Nephron (organoid): ENCODE results near the gene PKNOX2.

Source experiments
- H3K27ac Mint-ChIP-seq, 3 experiments: 2 replicates each; pipeline ENCODE4 v1.8.0; 2020; ENCODE audit warnings: mixed read lengths in 3 of 3, mild to moderate bottlenecking in 2 of 3, moderate library complexity in 1 of 3
- H3K27me3 Mint-ChIP-seq: 2 replicates; pipeline ENCODE4 v1.8.0; 2021; ENCODE audit warnings: low read depth, mild to moderate bottlenecking, moderate library complexity, mixed read lengths
- H3K36me3 Mint-ChIP-seq: 2 replicates; pipeline ENCODE4 v1.8.0; 2020; ENCODE audit warnings: low read depth, mixed read lengths
- H3K4me1 Mint-ChIP-seq: 2 replicates; pipeline ENCODE4 v1.8.0; 2020; ENCODE audit warnings: mixed read lengths
- H3K4me3 Mint-ChIP-seq, 3 experiments: 2 replicates each; pipeline ENCODE4 v1.8.0; 2020; ENCODE audit warnings: mild to moderate bottlenecking in 3 of 3, mixed read lengths in 3 of 3, moderate library complexity in 2 of 3
- H3K9me3 Mint-ChIP-seq: 2 replicates; pipeline ENCODE4 v1.8.0; 2020; ENCODE audit warnings: mixed read lengths
- CTCF ChIP-seq, 3 experiments: fragments of 200-600 bp; sonication (generic); IDR thresholded peaks; one replicate each; pipeline ENCODE4 v1.5.0; 2021; ENCODE audit warnings: antibody characterized with exemption in 3 of 3; ENCODE audit not compliant: unreplicated experiment in 3 of 3

Gene PKNOX2

GRCh38 chr11:125175166-125175565 is 10.6 kb downstream of the PKNOX2 start:
- Mint-ChIP-seq H3K4me3 (no peak overlapping the region), H3K27ac (peak overlapping the region in 2 of 3 experiments; percentile 28 to 67), H3K4me1 (peaks cover 89% of the 10 kb centered on the region), H3K36me3 (peaks cover 8% of the 10 kb centered on the region), H3K27me3 (peaks cover 4% of the 10 kb centered on the region), H3K9me3 (no peaks in the 10 kb centered on the region)
- TF ChIP-seq CTCF (IDR thresholded peaks at IDR 0.05; ENCODE audit: unreplicated experiment in 3 of 3) = no peak

GRCh38 chr11:125175896-125176575 is 11.5 kb downstream of the PKNOX2 start:
- Mint-ChIP-seq H3K27me3 (peaks cover 4% of the 10 kb centered on the region), H3K4me3 (peak overlapping the region in 1 of 3 experiments; percentile 14), H3K27ac (peak overlapping the region; percentile 20 to 67 (median 48)), H3K36me3 (peaks cover 9% of the 10 kb centered on the region), H3K4me1 (peaks cover 89% of the 10 kb centered on the region), H3K9me3 (no peaks in the 10 kb centered on the region)
- TF ChIP-seq CTCF (IDR thresholded peaks at IDR 0.05; ENCODE audit: unreplicated experiment in 3 of 3) = no peak

GRCh38 chr11:125176866-125177265 is 12.3 kb downstream of the PKNOX2 start:
- H3K9me3 Mint-ChIP-seq = no peaks in the 10 kb centered on the region
- TF ChIP-seq CTCF (IDR thresholded peaks at IDR 0.05; ENCODE audit: unreplicated experiment in 3 of 3) = no peak
- peak overlapping the region; percentile 17 to 77 (median 25) for H3K27ac Mint-ChIP-seq
- peaks cover 9% of the 10 kb centered on the region for H3K36me3 Mint-ChIP-seq
- peaks cover 87% of the 10 kb centered on the region for H3K4me1 Mint-ChIP-seq
- peak overlapping the region in 1 of 3 experiments; percentile 17 for H3K4me3 Mint-ChIP-seq
- peaks cover 4% of the 10 kb centered on the region for H3K27me3 Mint-ChIP-seq

- H3K4me3 Mint-ChIP-seq = no peak overlapping the region
- peaks cover 87% of the 10 kb centered on the region for H3K4me1 Mint-ChIP-seq
- H3K9me3 Mint-ChIP-seq = no peaks in the 10 kb centered on the region
- H3K36me3 Mint-ChIP-seq = peaks cover 9% of the 10 kb centered on the region
- no peak for TF ChIP-seq CTCF (IDR thresholded peaks at IDR 0.05; ENCODE audit: unreplicated experiment in 3 of 3)
- H3K27me3 Mint-ChIP-seq = peaks cover 4% of the 10 kb centered on the region
- H3K27ac Mint-ChIP-seq = peak overlapping the region; percentile 17 to 77 (median 70)
These were observed 13.0 kb downstream of the PKNOX2 start for GRCh38 chr11:125177543-125177942.

- peaks cover 79% of the 10 kb centered on the region for H3K4me1 Mint-ChIP-seq
- H3K27me3 Mint-ChIP-seq = peaks cover 4% of the 10 kb centered on the region
- H3K9me3 Mint-ChIP-seq = no peaks in the 10 kb centered on the region
- H3K27ac Mint-ChIP-seq = peak overlapping the region in 2 of 3 experiments; percentile 17 to 24
- peaks cover 16% of the 10 kb centered on the region for H3K36me3 Mint-ChIP-seq
- no peak overlapping the region for H3K4me3 Mint-ChIP-seq
- TF ChIP-seq CTCF (IDR thresholded peaks at IDR 0.05; ENCODE audit: unreplicated experiment in 3 of 3) = no peak
These were observed 14.8 kb downstream of the PKNOX2 start for GRCh38 chr11:125179346-125179745.

- TF ChIP-seq CTCF (IDR thresholded peaks at IDR 0.05; ENCODE audit: unreplicated experiment in 3 of 3) = no peak
These were observed 15.3 kb downstream of the PKNOX2 start for GRCh38 chr11:125179895-125180294.

More at GRCh38 chr11:125179895-125180294, 15.3 kb downstream of the PKNOX2 start:
- H3K9me3 Mint-ChIP-seq = no peaks in the 10 kb centered on the region
- H3K4me1 Mint-ChIP-seq = peaks cover 77% of the 10 kb centered on the region
- H3K4me3 Mint-ChIP-seq = peak overlapping the region in 1 of 3 experiments; percentile 44
- H3K27ac Mint-ChIP-seq = peak overlapping the region; percentile 23 to 68 (median 40)
- H3K27me3 Mint-ChIP-seq = peaks cover 4% of the 10 kb centered on the region
- H3K36me3 Mint-ChIP-seq = peaks cover 17% of the 10 kb centered on the region
